HG02870 (cell line): ENCODE results near the gene CALHM6.
A peak's percentile ranks its signal among the peaks of the same experiment; 100 is the strongest.

Source experiments
- ATAC-seq: cut with Tn5 transposase; IDR thresholded peaks from one replicate; pipeline ENCODE4 v1.9.1; 2021; ENCODE audit warnings: mild to moderate bottlenecking, moderate library complexity; ENCODE audit not compliant: unreplicated experiment

Gene CALHM6

GRCh38 chr6:116445102-116445501 is 16.1 kb upstream of the CALHM6 start:
- no peak for ATAC-seq

- no peak for ATAC-seq
These were observed 14.8 kb upstream of the CALHM6 start for GRCh38 chr6:116446399-116446798.

- no peak for ATAC-seq
These were observed 14.1 kb upstream of the CALHM6 start for GRCh38 chr6:116447052-116447451.

GRCh38 chr6:116447496-116448011 is 13.6 kb upstream of the CALHM6 start:
- no peak for ATAC-seq

DNA sequence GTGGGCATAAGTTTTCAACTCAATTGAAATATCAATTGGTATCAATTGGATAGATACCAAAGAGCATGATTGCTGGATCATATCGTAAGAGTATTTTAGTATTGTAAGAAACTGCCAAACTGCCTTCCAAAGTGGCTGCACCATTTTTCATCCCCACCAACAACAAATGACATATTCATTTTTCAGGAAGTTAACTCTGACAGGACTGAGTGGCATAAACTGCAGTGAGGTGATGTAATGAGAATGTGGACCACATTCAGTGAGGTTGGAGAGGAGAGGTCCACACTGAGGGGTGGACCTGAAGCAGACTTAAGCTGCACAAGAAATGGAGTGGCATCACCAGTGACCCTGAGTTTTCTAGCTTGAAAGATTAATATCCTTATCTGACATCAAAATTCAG is 11.6 kb upstream of the CALHM6 start:
- ATAC-seq = no peak

- ATAC-seq = no peak
These were observed 10.9 kb upstream of the CALHM6 start for GRCh38 chr6:116450185-116450710.

DNA sequence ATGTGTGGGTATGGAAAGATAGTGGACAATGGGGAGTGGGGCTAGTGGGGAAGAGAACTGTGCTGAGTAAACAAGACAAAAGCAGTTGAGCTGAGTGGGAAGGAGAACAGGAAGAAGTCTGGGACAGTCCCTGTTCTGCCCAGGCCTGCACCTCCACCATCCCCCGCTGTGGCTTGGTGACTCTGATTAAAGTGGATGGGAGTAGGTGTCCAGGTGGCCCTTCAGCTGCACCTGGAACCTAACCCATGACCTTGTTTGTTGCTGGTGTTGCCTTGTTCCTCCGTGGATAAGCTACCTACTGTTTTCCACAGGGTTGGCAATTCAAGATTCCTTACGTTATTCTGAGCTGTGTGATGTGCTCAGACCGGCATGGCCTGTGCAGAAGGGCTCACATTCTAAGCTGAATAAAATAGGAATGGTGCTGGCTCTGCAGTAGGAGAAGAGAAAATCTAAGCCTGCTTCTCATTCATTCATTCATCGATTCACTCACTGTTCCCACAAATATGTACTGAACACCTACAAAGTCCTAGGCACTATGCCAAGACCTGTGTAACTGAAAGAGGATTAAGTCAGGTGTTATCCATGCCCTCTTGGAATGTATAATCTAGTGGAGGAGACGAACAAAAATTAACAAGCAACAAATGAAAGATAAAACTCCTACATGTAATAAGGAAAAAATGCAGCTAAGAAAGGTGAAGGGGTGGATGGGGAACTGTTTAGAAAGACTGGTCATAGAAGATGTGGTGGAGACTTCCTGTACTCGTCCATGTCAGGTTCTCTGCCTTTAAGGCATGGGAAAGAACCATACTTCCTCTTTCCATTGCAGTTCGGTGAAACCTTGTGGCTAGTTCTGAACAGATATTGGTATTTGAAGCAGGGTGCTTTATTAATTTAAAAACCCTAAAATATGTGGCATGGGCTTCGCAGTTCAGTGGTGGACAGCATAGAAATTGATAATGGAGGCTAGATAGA is 10.1 kb upstream of the CALHM6 start:
- peak; percentile 79 for ATAC-seq

GRCh38 chr6:116451916-116452315 is 9.3 kb upstream of the CALHM6 start:
- ATAC-seq = no peak

GRCh38 chr6:116452531-116452930 is 8.6 kb upstream of the CALHM6 start:
- ATAC-seq = no peak

DNA sequence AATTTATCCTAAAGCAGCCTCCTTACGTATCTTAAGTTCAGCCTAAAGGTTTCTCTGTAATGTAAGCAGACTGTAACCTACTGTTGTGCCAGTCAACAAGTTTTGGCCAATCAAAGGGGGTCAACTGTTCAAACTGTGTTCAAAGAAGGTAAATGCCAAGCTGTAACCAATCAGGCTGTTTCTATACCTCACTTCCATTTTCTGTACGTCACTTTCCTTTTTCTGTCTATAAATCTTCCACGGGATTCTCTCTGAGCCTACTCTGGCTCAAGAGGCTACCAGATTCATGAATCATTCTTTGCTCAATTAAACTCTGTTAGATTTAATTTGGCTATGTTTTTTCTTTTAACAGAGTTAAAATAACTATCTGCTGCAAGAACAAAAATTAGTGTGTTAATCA is 5.1 kb upstream of the CALHM6 start:
- ATAC-seq = no peak

DNA sequence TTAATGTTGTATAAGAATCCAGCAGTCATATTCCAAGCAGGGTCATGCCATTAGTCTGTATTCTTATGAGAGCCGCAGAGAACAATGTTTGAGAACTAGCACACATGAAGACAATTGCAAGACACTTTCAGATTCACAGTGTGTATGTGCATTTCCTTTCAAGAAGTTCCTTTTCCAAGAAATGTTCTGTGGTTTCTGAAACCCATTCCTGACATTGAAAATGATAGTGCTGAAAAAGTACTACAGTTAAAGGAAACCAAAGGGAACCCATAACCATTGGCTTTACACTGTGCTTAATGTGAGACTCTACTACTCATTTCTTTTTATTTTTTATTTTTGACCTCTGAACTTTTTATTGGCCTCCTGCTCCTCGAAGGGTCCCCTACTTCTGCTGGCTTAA is 4.2 kb upstream of the CALHM6 start:
- ATAC-seq = no peak

GRCh38 chr6:116458264-116458663 is 2.9 kb upstream of the CALHM6 start:
- no peak for ATAC-seq

DNA sequence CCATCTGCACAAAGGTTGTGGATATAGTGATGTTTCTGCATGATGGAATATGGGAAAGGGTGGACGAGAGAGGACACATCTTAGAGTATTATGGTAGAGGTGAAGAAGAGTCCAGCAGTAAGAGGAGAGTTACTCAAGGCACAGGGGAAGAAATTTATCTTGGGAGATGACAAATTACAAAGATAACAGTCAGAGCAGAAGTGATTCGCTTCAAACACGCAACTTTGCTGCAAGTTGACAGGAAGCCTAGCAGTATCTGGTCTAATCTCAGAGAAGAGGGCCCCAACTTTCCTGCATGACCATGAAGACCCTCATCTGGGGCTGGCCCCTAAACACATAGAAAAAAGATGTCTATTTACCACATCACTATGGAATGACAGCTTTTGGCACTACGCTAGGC is 1.2 kb upstream of the CALHM6 start:
- no peak for ATAC-seq

GRCh38 chr6:116461932-116462885 is 1.0 kb downstream of the CALHM6 start:
- ATAC-seq = peak; percentile 82

DNA sequence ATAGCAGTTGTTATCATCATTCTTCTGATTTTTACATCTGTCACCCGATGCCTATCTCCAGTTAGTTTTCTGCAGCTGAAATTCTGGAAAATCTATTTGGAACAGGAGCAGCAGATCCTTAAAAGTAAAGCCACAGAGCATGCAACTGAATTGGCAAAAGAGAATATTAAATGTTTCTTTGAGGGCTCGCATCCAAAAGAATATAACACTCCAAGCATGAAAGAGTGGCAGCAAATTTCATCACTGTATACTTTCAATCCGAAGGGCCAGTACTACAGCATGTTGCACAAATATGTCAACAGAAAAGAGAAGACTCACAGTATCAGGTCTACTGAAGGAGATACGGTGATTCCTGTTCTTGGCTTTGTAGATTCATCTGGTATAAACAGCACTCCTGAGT is 2.1 kb downstream of the CALHM6 start:
- no peak for ATAC-seq

- ATAC-seq = no peak
These were observed 4.1 kb downstream of the CALHM6 start for GRCh38 chr6:116465246-116465645.

DNA sequence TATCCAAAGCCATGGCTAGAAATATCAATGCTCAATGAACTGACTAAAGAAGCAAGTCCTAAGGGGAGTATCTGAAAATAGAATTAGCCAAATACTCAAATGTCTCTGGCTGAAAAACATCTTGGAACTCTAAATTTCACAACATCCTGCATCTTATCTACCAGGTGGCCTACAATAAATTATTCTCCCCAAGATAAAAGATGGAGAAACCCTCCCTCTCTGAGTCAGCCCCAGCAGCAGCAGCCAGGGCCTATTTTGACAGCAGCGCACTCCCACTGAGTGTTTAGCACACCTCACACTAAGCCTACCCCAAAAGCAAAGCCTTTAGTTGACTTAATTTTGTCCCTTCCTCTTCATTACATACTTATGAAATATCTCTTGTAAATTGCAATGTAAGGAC is 5.9 kb downstream of the CALHM6 start:
- no peak for ATAC-seq

DNA sequence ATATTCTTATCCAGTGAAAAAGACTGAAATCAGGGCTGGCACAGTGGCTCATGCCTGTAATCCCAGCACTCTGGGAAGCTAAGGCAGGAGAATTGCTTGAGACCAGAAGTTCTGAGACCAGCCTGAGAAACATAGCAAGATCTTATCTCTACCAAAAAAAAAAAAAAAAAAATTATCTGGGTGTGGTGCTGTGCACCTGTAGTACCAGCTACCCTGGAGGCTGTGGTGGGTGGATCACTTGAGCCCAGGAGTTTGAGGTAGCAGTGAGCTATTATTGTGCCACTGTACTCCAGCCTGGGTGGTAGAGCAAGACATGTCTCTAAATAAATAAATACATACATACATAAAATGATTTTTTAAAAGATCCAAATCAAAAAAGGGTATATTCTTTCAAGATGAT is 6.3 kb downstream of the CALHM6 start:
- ATAC-seq = no peak

DNA sequence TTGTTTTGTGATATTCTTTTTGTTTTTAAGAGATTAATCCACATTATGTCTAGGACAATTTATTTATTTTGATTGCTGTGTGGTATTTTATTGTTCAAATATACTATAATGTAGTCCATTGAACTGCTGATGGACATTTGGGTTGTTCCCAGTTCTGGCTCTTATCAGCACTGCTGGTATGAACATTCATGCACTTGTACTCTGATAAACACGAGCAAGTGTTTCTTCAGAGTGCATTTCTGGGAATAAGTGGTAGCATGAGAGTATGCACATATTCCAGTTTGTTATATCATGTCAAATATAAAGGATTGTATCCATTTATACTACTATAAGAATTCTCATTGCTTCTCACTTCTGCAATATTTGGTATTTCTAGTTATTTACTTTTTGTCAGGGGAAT is 7.1 kb downstream of the CALHM6 start:
- no peak for ATAC-seq

DNA sequence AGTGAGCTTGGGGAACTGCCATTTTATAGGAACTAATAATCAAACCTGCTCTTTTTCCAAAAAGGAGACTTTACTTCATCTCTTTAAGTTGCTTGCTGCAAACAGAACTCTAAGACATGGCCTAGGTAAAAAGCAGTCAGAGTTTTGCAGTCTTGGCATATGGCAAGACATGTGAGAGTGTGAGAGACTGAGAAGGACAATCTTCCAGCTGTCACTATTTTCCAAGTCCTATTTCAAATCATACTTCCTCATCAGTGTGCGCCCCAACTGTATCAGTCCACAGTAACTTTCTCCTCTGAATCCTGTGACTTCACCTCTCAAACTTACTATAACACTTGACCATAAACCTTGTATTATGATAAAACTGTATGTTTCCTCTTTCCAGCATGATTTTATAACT is 10.4 kb downstream of the CALHM6 start:
- no peak for ATAC-seq

GRCh38 chr6:116472706-116473105 is 11.5 kb downstream of the CALHM6 start:
- no peak for ATAC-seq
